Jurkat, Clone E6-1 (cell line): ENCODE measurements around the gene RRP15.
"Not testable (repeated sequence)": the region's sequence is repeated elsewhere in the genome, so short reads cannot be mapped to it uniquely, and the experiment has no call there.

Source experiments
- DNase-seq: peaks from one replicate; pipeline ENCODE4 v3.0.0-alpha.2; 2011; ENCODE audit warnings: low read depth, low spot score
- H3K4me3 ChIP-seq: 2 replicates; pipeline ENCODE4 v1.5.1; 2011; ENCODE audit warnings: mild to moderate bottlenecking, low read length, control low read depth, moderate library complexity

RRP15 gene

GRCh38 chr1:218292515-218292914, 7.4 kb downstream of the RRP15 start:
- H3K4me3 ChIP-seq = no peak overlapping the region
- no peak for DNase-seq

GRCh38 chr1:218294546-218294945, 9.5 kb downstream of the RRP15 start:
- DNase-seq = no peak
- no peak overlapping the region for H3K4me3 ChIP-seq

DNA sequence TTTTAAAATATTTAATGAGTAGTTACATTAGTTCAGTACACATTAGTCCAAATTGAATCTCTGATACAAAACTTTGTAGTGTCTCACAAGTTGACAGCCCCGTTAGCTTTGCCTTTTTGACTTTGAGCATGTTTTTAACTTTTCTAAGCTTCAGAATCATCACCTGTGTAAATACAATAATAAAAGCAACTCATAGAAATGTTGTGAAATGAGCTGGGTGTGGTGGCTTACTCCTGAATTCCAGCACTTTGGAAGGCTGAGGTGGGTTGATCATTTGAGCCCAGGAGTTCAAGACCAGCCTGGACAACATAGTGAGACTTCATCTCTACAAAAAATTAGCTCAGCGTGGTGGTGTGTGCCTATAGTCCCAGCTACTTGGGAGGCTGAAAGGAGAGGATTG, 11.1 kb downstream of the RRP15 start:
- H3K4me3 ChIP-seq = no peak overlapping the region
- DNase-seq = no peak

DNA sequence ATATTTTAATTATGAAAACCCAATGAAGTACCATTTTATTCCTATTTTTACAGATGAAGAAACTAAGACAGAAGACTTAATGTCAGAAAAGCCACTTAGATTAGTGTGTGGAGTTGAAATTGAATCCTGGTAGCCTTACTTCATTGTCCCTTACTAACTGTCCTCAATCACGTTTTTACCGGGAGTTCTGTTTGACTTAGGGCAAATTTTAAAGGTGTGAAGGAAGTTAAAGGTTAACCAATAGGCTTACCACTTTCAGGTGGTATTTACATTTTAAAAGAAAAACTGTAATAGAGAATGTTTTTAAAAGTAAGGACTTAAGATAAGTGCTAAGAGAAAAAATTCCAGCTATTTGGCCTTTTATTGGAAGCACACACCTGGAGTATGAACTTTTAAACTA, 12.4 kb downstream of the RRP15 start:
- no peak overlapping the region for H3K4me3 ChIP-seq
- no peak for DNase-seq

DNA sequence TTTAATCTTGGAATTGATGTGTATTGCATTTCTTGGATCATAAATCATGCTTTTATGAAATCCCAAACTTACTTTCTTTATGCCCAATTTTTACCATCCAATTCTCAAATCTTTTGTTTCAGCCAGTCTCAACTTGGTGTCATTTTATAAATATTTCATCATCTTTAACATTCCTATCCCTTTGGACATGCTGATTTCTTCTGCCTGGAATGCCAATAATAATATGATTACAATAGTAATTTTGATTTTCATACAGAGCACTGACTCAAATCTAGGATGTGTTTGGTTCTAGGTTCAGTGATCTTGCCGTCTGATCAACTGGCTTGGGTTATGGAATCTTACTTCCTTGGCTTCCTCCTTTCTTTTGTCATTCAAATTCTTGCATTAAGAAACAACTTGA, 12.8 kb downstream of the RRP15 start:
- H3K4me3 ChIP-seq = no peak overlapping the region
- DNase-seq = no peak

DNA sequence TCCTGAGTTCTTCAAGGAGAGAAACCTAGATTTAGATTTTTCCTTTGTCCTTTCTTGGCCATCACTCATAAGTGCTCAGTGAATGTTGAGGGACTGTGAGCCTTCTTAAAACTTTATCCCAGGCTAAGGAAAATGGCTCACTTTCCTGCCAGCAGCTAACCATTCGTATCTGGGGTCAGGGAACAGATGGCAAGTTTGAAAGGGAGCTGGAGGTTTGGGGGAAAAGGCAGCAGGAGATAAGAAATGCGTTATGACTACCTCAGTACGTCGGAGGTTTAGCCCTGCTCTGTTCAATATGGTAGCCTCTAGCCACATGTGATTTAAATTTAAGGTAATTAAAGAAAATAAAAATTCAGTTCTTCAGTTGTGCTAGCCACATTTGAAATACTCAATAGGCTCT, 13.3 kb downstream of the RRP15 start:
- no peak overlapping the region for H3K4me3 ChIP-seq

DNA sequence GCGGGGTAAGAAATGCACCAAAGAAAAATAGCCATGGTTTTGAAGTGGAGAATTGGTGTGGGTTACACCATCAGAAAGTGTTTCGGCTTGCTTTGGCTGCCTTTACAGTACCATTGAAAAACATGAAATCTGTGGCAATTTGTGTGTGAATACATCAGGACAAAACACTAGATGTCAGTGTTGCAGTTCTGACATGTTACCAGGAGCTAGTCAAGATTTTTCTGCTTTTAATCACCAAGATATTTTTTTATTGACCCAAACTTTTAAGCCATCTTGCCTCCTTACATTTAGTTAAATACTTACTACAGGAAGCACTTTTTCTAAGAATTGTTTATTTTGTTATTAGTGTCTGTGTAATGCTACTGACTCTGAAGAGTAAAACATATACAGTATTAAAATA, 14.3 kb downstream of the RRP15 start:
- no peak for DNase-seq

More for the DNA sequence above, 13.3 kb downstream of the RRP15 start:
- DNase-seq = no peak

GRCh38 chr1:218301217-218301616, 16.1 kb downstream of the RRP15 start:
- DNase-seq = no peak
- H3K4me3 ChIP-seq = no peak overlapping the region

More for the DNA sequence above, 14.3 kb downstream of the RRP15 start:
- H3K4me3 ChIP-seq = no peak overlapping the region

DNA sequence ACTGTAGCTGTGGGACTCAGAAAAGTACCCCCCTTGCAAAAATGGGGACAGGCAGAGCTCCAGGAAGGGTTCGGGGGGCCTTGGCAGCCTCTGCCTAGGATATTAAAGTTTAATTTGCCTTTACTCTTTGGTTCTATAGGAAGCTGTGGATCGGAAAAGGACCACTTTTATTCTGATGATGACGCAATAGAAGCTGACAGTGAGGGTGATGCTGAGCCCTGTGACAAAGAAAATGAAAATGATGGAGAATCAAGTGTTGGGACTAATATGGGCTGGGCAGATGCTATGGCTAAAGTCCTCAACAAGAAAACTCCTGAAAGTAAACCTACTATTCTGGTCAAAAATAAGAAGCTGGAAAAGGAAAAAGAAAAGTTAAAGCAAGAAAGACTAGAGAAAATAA, 17.1 kb downstream of the RRP15 start:
- no peak for DNase-seq
- no peak overlapping the region for H3K4me3 ChIP-seq

- no peak overlapping the region for H3K4me3 ChIP-seq
- DNase-seq = no peak
Observed at GRCh38 chr1:218303176-218303879, 18.2 kb downstream of the RRP15 start.

- no peak for DNase-seq
- no peak overlapping the region for H3K4me3 ChIP-seq
Observed at GRCh38 chr1:218304281-218305039, 19.4 kb downstream of the RRP15 start.

- H3K4me3 ChIP-seq = no peak overlapping the region
- no peak for DNase-seq
Observed at GRCh38 chr1:218305472-218306064, 20.5 kb downstream of the RRP15 start.

GRCh38 chr1:218312509-218312908, 27.4 kb downstream of the RRP15 start:
- no peak overlapping the region for H3K4me3 ChIP-seq
- no peak for DNase-seq

DNA sequence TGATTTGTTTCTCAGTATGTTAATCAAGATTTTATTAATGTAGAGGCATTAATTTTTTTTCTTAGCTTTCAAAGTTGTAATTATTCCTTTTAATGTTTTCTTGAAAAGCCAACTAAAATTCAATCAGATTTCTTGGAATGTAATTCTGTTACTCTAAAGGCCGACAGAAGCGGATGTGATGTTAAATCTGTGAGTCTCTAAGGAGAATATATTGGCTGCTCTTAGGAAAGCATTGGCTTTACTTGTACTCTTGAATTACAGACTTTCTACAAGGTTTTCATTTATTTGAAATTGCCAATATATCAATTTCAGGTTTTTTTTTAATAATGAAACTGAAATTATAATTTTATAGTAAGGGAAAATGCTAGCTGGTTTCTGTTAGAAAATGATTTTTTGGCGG, 29.2 kb downstream of the RRP15 start:
- no peak overlapping the region for H3K4me3 ChIP-seq
- no peak for DNase-seq

DNA sequence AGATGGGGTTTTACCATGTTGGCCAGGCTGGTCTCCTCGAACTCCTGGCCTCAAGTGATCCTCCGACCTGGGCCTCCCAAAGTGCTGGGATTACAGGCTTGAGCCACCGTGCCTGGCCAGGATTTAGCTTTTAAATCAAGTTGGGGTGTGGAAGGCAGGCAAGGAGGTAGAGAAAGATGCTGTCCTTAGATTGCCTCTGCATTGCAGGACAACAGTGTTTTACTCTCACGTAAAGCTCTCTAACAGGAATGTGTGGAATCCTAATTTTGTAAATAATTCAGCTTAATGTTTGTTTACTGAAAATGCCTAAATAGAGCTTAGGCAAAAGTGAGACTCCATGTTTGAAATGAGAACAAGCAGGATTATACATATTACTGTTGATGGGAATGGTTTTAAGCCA, 30.5 kb downstream of the RRP15 start:
- no peak for DNase-seq
- H3K4me3 ChIP-seq = no peak overlapping the region

GRCh38 chr1:218317061-218317460, 32.0 kb downstream of the RRP15 start:
- no peak for DNase-seq
- no peak overlapping the region for H3K4me3 ChIP-seq

- not testable (repeated sequence) for H3K4me3 ChIP-seq, DNase-seq
Observed at GRCh38 chr1:218320182-218320581, 35.1 kb downstream of the RRP15 start.

DNA sequence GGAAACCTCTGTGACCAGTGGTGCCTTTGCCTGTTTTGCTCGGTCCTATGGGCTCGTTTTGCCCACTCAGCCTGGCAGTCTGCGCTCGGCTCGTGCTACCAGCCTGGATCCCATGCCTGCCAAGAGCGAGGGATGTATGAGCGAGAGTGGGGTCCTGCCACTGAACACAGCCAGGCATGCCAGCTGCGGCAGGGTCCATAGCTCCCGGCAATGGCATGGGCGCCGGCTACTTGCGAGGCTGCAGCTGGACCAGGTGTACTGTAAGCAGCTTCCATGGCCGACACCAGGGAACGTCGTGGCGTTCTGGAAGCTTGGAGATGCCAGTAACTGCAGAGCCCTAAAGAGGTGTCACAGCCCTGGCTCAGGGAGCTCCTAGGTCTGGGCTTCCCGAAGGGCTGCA, 37.7 kb downstream of the RRP15 start:
- no peak for DNase-seq
- no peak overlapping the region for H3K4me3 ChIP-seq

DNA sequence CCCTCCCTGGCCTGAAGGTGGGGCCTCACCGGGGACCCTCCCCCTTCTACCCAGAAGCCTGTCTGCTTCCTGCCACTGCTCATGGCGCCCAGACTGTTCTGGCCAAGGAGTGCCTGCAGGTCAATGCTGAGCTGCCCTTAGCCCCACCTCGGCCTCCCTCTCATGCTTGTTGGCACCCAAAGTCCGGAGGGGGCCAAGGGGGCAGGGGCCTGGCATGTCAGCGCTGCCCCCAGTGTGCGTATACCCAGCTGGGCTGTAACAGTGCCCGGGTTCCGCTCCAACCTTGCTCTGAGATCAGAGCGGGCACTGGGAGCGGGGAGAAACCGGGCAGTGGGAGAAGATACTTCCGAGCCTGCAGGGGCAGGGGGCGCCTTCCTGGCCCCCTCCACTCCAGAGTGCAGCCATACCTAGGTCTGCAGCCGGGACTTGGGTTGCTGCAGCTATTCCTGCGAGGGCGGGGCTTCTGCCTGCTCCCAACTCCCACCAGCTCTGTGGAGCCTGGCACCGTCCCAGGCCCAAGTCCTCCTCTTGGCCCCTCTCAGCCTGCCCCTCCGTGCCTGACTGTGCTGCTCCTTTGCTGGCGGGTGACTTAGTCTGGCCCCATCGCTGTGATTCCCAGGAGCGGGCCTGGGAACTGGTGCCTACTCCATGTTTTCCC, 38.6 kb downstream of the RRP15 start:
- H3K4me3 ChIP-seq = no peak overlapping the region
- no peak for DNase-seq

- DNase-seq = no peak
- no peak overlapping the region for H3K4me3 ChIP-seq
Observed at GRCh38 chr1:218324226-218324580, 39.1 kb downstream of the RRP15 start.
